ENCODE results near the gene FANCL.
"Not testable (repeated sequence)": the region's sequence is repeated elsewhere in the genome, so short reads cannot be mapped to it uniquely, and the experiment has no call there.

Gene FANCL

GRCh38 chr2:58113563-58113962, 127.6 kb downstream of the FANCL start:
- DNase-seq; in situ Hi-C loops (cut with HindIII; ENCODE audit: low pct_ligation_motif_present, low pct_unique_long_range_greater_than_20kb, low sequenced_read_pairs): not testable (repeated sequence)

GRCh38 chr2:58110765-58111164, 130.4 kb downstream of the FANCL start:
- in situ Hi-C loops (cut with HindIII; ENCODE audit: low pct_ligation_motif_present, low pct_unique_long_range_greater_than_20kb, low sequenced_read_pairs): no loop called here
- DNase-seq: no peak

- in situ Hi-C loops (cut with HindIII; ENCODE audit: low pct_ligation_motif_present, low pct_unique_long_range_greater_than_20kb, low sequenced_read_pairs): no loop called here
Measured at GRCh38 chr2:58109481-58109880, 131.6 kb downstream of the FANCL start.

More at GRCh38 chr2:58109481-58109880, 131.6 kb downstream of the FANCL start:
- DNase-seq: no peak

Measured in ACHN (cell line).